ENCODE measurements around the gene TRIM69.

GRCh38 chr15:44781128-44781810 is 44.9 kb downstream of the TRIM69 start:
- TF ChIP-seq CTCF (IDR thresholded peaks at IDR 0.05; ENCODE audit: control extremely low read depth in 1 of 3, insufficient read depth in 1 of 3, low read depth in 1 of 3, low read length in 3 of 3) (no peak), SIN3A (conservative IDR thresholded peaks at IDR 0.05 in 1 of 2, IDR thresholded peaks at IDR 0.05 in 1 of 2; ENCODE audit: low read depth in 1 of 2, low read length in 2 of 2) (no peak), CREB1 (IDR thresholded peaks at IDR 0.05) (no peak), POLR2A (IDR thresholded peaks at IDR 0.05; ENCODE audit: control extremely low read depth in 1 of 2, low read depth in 2 of 2, low read length in 2 of 2) (no peak), EP300 (IDR thresholded peaks at IDR 0.05; ENCODE audit: borderline replicate concordance in 1 of 2, low read depth in 2 of 2, low read length in 2 of 2) (no peak), ATF3 (IDR thresholded peaks at IDR 0.05; ENCODE audit: insufficient read depth, low read depth, low read length) (no peak), GTF2F1 (IDR thresholded peaks at IDR 0.05; ENCODE audit: borderline replicate concordance, low read depth, low read length) (no peak), SAP30 (IDR thresholded peaks at IDR 0.05; ENCODE audit: insufficient read depth, insufficient replicate concordance, low read length) (no peak), SP1 (IDR thresholded peaks at IDR 0.05; ENCODE audit: low read depth, low read length) (no peak), CEBPB (IDR thresholded peaks at IDR 0.05; ENCODE audit: low read depth, low read length) (no peak), ZNF274 (IDR thresholded peaks at IDR 0.05; ENCODE audit: borderline replicate concordance, extremely low read depth, low read length) (no peak), EZH2 (IDR thresholded peaks at IDR 0.05; ENCODE audit: low read depth, low read length, severe bottlenecking) (no peak), CBX5 (IDR thresholded peaks at IDR 0.05; ENCODE audit: low read depth, low read length) (no peak)

All from H1 (cell line).